ENCODE measurements around the gene PROZ.

DNA sequence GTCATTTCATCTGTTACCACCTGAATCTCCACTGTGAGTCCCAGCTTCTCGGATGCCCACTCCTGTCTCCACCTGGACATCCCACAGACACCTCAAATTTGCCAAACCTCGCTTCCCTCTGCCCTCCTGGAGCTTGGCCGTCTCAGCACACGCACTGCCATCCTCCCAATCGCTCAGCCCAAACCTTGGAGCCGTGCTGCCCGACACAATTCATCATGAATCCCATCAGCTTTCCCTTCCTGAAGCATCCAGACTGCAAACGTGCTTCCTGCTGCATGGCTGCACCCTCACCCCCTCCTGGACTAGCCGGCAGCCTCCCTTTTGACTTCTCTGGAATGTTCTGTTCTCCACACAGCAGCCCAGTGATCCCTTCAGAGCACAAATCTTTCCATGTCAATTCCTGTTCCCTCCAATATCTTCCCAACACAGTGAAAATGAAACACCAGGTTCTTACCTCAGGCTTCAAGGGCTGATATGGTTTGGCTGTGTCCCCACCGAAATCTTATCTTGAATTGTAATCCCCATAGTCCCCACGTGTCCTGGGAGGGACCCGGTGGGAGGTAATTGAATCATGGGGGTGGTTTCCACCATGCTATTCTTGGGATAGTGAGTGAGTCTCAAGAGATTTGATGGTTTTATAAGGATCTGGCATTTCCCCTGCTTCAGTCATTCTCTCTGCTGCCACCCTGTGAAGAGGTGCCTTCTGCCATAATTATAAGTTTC, 1.1 kb upstream of the PROZ start:
- TF ChIP-seq YY1 (IDR thresholded peaks at IDR 0.05; ENCODE audit: insufficient read depth, insufficient read length) (no peak), ZNF274 (IDR thresholded peaks at IDR 0.05; ENCODE audit: low read depth, low read length) (no peak), SUZ12 (IDR thresholded peaks at IDR 0.05; ENCODE audit: extremely low read depth, insufficient read depth, insufficient read length) (no peak)

All from NT2/D1 (cell line).